GM12873 (cell line): ENCODE results near the gene SRSF10.

Source experiments
- CTCF ChIP-seq: IDR thresholded peaks from 2 replicates; pipeline ENCODE4 v1.5.1; 2012; ENCODE audit warnings: low read depth, mild to moderate bottlenecking, moderate library complexity, low read length, control low read depth; ENCODE audit not compliant: insufficient read depth; ENCODE audit errors: missing control alignments

The SRSF10 gene

DNA sequence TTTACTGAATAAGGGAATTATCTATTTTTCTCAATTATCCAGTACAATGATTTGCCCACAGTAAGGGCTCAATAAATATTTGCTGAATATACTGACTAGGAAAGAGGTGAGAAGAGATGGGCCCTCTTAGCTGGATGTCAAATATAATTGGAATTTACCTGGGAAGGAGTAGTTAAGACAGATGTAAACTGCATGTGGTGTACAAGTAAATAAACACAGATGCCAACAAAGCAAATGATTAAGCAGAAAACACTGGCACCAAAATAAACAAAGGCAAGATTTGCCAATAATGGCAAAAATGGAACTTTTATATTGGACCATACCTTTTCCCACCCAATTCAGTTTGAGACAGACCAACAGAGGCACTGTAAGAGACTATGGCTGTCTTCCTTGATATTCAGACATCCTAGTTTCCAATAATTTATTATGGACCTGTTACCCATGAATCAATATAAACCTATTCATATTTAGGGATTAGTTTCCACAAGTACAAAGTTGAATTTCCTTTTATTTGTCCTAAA is 13.1 kb downstream of the SRSF10 start:
- TF ChIP-seq CTCF, result no peak

GRCh38 chr1:23964790-23965740 is 15.1 kb downstream of the SRSF10 start:
- TF ChIP-seq CTCF, result no peak

DNA sequence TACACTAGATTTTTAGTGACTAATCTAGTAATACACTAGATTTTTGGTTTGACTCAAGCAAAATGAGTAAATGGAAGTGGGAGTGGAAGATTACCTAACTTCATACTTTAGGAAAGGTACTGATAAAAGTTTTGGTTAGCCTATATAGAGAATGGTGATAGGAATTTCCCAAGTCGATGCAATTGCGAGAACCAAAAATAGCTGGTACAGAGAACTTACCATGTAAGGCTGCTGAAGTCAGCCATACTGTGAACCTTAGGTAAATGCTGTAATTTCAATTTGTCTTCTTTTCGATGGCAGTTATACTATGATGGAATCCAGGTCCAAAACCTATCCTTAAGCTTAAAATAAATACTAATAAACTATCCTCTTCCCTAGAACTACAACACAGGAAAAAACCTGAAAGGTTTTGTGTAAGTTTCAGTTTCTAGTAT is 15.9 kb downstream of the SRSF10 start:
- TF ChIP-seq CTCF, result no peak

DNA sequence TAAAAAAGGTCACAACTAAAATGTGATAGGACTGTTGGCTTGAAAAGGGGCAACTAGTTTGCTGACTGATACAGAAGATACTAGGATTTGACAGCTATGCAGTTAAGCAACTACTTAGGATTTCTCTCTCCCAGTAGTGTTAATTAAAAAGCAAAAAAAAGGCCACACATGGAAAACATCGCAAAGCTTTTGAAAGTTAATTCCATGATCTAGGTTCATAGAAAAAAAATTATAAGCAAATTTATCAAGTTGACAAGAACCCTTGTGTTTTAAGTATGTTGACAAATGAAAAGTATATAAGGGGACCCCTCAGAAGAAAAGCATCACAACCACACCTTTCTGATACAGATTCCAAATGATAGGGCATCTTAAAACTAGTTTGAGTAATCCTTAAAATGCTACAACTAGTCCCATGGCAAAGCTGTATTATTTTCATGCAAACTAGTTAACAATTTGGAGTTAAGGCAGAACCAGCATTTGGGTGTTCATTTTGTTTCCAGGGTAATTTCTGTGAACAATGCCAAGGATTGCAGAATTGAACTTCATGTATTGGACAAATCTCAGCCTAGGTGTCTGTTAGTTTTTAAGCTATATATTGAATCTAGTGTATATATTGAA is 16.4 kb downstream of the SRSF10 start:
- TF ChIP-seq CTCF, result no peak

GRCh38 chr1:23960291-23961020 is 19.7 kb downstream of the SRSF10 start:
- no peak for TF ChIP-seq CTCF

DNA sequence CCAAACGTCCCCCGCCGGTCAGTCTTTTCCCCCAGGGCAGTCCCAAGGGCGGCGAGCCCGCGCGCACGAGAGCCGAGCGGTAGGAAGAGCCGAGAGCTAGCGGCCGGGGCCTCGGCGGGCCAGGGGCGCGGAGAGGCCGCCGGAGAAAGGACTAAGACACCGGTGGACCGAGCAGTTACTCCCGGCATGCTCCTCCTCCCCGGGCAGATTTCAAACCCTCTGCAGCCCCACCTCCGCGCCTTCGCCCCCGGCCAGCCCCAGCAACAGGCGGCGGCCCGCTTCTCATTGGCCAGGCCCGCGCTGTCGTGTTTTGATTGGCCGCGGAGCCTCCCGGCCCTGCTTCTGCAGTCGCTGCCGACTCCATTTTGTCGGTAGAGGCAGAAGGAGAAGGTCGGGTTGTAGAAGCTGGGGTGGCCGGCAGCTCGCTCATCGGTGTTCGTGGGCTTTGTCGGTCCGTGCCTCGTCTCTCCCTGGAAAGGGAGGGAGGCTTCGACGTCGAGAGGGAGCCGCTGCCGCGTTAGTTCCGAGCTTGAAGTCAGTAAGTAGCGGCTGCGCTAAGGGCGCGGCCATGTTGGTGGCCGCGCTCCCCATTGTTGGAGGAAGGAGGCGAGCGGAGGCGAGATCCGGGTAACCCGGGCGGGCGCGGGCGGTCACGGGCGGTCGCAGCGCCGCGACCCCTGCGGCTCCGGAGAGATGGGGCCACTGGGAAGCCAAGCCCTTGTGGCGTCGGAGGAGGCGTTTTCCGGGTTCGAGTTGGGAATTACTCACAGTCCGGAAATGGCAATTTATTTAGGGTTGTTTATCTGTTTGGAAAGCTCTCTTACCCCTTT is 20.5 kb downstream of the SRSF10 start, which contains the start of gene PNRC2:
TSS of gene PNRC2 (plus strand) at position 368 of the 830 bp plus-strand sequence. CDS start 1,630 bp downstream, outside the sequence.
- TF ChIP-seq CTCF, result no peak
